KG1 (cell line): ENCODE data around the gene SHKBP1.
A peak's percentile ranks its signal among the peaks of the same experiment; 100 is the strongest.

Experiments
- DNase-seq: peaks from one replicate; lab custom pipeline; 2025; lab: John Stamatoyannopoulos, UW

SHKBP1 gene

DNA sequence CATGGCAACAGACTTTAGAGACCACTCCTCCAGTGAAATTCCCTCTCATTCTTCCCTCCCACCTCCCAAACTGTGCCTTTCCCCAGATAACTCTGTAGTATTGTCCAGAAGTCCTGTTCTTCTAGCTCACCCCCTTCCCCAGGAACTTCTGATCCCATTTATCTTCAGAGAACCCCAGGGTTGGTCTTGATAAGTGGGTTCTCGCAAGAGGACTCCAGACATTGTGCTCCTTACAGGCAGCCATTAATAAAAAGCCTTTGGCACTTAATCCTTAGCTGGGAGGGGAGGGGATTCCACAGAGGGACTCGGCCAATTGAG, 26.4 kb downstream of the SHKBP1 start:
- no peak for DNase-seq

DNA sequence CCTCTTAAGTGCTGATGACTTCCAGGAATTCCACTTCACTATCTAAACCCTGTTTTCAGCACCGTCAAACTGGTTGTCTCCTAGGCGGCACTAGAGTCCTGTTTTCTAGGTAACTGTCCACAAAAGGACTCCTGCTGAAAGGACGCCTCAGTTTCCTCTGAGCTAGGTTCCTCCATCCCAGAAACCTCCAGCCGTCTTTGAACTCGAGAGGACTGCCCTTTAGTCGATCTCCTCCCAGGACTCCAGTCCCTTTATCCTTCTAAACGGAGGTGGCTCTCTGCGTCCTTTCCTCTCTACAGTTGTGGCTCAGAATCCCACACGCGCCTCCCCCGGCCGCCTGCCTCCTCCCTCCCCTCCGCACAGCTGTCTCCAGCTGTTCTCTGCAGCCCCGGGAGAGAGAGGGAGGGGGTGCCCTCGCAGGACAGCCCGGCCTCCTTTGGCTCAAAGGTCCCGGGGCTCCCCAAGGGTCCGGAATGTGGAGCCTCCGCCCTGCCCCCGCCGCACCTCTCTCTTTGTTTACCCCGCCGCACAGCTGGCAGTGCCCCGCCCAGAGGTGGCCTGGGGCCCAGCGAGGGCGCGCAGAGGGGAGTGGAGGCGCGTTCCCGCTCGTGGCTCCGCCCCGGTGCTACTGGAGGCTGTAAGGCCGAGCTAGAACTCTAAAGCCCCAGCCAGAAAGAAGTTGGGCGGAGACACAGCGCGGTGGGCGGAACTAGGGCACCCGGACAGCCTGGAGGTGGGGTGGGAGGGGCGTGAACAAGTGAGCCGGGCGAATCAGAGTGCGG, 26.9 kb downstream of the SHKBP1 start:
- no peak for DNase-seq

DNA sequence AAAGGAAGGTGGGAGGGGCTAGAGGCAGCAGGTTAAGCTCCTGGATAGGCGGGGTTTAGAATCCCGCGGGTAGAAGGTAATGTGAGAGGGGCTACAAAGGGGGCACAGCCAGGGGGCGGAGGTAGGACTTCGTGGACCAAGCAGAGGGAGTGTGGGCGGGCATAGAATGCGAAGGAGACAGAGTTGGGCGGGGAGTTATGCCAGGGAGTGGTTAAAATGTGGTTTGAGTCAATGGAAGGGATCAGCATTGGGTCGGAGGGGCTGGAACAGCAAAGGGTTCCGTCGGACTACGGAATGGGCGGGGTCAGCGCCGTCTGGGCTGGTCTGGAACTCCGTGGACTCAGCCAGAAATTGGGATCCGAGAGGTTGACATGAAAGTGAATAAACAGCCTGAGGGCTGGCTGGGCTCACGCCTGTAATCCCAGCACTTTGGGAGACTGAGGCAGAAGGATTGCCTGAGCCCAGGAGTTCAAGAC, 27.5 kb downstream of the SHKBP1 start:
- DNase-seq: no peak

DNA sequence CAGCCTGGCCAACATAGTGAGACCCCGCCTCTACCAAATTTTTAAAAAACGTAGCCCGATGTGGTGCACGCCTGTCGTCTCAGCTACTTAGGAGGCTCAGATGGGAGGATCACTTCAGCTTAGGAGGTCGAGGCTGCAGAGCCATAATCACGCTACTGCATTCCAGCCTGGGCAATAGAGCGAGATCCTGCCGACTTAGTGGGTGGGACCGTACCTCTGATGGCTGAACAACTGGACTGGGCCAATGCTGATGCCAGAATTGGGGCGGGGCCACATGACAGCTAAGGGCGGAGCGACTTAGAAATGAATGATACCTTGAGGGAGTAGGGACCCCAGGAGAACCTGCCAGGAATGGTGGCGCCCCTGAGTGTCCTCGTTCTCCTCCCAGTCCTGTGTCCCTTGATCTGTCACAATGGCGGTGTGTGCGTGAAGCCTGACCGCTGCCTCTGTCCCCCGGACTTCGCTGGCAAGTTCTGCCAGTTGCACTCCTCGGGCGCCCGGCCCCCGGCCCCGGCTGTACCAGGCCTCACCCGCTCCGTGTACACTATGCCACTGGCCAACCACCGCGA, 28.1 kb downstream of the SHKBP1 start:
- no peak for DNase-seq

DNA sequence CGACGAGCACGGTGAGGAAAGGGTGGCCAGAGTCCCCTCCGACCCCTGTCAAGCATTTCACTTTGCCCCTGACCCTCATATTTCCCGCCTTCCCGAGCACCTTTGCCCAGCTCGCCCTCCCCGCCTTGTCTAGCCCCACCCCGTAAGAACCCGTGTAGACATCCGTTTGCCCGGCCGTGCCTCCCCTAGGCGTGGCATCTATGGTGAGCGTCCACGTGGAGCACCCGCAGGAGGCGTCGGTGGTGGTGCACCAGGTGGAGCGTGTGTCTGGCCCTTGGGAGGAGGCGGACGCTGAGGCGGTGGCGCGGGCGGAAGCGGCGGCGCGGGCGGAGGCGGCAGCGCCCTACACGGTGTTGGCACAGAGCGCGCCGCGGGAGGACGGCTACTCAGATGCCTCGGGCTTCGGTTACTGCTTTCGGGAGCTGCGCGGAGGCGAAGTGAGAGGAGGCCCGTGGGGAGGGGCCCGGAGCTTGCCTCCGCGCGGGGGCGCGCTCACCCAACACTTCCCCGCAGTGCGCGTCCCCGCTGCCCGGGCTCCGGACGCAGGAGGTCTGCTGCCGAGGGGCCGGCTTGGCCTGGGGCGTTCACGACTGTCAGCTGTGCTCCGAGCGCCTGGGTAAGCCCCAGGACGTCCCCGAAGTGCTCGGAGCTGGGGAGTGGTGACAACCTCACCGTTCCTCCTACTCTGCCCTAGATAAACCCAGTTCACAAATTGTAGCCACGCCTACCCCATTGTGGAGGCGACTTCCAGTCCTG, 28.7 kb downstream of the SHKBP1 start:
- no peak for DNase-seq

DNA sequence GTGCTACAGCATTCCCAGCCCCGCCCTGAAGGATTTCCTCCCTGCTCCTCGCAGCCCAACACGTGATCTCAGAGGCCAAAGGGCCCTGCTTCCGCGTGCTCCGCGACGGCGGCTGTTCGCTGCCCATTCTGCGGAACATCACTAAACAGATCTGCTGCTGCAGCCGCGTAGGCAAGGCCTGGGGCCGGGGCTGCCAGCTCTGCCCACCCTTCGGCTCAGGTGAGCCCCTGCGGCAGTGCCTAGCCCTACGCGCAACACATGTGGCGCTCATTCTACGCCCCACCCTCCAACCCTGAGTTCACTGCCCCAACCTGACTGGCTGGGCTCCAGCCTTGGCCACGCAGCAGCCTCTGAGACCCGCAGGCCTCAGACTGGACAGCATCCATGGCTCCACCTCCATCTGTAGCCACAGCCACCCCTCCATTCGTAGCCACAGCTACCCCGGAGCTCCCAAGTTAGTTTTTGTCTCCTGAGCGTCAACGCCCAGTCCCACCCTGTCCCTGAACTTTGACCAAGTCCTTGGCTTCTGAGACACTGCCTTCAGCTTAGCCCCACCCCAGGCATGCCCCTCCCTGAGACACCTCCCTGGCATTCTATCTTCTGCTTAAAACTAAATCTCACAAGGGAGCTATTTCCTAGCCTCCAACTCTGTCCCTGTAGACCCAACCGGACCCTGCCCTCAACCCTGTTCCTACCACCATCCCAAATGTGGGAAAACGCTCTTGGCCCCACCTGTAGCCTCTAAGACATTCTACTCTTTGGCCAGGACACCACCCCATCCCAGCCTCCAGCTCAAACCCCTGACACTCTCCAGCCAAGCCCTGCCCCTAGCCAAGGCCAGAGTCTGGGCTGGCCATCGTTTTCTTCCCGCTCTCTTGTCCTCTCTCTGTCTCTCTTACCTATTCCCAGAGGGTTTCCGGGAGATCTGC, 30.9 kb downstream of the SHKBP1 start:
- DNase-seq: no peak

DNA sequence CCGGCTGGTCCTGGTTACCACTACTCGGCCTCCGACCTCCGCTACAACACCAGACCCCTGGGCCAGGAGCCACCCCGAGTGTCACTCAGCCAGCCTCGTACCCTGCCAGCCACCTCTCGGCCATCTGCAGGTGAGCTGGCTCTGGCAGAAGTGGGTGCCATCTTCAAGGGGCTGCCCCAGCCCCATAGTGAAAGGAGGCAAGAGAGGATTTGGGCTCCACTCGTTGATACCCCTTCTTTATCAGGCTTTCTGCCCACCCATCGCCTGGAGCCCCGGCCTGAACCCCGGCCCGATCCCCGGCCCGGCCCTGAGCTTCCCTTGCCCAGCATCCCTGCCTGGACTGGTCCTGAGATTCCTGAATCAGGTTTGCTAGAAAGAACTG, 31.6 kb downstream of the SHKBP1 start:
- DNase-seq: no peak

DNA sequence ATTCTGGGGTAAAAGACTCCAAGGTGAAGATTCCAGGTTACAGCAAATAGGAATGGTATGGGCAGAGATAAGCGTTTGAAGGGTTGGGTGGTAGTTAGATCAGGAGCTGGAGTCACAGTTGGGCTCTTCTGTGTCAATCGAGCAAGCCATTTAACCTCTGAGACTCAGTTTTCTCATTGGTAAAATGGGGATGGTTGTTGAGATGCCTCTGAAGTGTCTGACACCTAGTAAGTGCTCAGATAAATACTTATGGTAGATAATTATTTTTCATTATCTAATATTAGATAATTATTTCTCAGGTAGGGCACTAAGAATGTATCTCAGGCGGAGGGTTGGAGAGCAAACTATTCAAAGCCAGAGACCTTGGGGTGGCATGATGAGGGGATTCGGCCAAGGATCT, 32.3 kb downstream of the SHKBP1 start:
- DNase-seq: no peak

DNA sequence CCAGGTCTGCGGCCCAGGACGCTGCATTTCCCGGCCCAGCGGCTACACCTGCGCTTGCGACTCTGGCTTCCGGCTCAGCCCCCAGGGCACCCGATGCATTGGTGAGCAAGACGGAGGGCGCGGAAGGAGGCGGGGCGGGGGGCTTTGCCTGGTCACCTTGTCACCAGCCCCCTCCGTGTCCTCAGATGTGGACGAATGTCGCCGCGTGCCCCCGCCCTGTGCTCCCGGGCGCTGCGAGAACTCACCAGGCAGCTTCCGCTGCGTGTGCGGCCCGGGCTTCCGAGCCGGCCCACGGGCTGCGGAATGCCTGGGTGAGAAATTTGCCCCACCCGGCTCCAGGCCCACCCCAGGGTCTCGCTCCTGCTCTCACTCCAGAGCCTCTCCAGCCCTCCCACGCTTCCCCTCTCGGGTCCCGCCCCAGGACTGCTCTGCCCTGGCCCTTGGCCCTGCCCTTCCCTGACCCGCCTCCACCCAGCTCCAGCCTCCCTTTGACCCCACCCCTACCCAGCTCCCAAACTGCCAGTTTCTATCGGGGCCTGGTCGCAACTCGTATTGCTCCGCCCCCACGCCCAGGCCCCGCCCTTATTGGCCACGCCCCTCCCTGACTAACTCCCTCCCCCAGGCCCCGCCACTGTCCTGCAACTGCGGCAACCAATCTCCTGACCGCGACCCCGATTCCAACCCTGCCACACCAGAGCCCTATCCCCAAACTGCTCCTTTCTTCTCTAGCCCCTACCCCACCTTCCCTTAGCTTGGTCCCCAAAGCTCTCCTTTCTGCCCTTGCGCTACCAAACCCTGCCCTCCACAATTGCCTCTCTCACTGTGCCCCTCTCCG, 33.1 kb downstream of the SHKBP1 start:
- no peak for DNase-seq

DNA sequence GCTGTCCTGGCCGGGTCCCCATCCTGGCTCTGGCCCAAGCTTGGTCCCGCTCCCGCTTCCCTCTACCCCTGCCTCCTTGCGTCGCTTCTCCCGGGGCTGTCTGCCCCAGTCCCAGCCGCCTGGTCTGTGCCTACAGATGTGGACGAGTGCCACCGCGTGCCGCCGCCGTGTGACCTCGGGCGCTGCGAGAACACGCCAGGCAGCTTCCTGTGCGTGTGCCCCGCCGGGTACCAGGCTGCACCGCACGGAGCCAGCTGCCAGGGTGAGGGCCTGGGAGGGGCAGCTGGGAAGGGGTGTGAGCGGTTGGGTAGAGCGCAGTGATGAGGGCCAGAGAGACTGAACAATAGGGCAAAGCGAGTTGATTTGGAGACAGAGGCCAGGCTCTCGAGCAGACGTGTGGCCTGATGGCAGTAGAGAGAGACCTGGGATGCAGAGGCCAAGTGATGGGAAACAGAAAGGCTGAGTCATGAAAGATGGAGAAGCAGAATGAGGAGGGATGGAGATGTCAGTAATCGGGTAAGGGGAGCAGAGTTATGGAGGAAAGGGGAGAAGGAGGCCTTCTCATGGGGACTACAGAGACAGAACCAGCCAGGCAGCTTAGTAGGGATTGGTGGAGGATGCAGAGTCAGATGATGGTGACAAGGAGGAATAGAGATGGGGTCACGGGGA, 33.9 kb downstream of the SHKBP1 start:
- DNase-seq: no peak

DNA sequence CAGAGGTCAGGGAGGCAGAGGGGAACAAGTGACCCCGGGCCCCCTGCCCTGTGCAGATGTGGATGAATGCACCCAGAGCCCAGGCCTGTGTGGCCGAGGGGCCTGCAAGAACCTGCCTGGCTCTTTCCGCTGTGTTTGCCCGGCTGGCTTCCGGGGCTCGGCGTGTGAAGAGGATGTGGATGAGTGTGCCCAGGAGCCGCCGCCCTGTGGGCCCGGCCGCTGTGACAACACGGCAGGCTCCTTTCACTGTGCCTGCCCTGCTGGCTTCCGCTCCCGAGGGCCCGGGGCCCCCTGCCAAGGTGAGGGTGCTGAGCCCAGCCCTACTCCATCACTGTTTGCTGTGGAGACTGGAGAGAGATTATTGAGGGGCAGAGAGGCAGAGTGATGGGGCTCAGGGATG, 34.4 kb downstream of the SHKBP1 start:
- DNase-seq: no peak

DNA sequence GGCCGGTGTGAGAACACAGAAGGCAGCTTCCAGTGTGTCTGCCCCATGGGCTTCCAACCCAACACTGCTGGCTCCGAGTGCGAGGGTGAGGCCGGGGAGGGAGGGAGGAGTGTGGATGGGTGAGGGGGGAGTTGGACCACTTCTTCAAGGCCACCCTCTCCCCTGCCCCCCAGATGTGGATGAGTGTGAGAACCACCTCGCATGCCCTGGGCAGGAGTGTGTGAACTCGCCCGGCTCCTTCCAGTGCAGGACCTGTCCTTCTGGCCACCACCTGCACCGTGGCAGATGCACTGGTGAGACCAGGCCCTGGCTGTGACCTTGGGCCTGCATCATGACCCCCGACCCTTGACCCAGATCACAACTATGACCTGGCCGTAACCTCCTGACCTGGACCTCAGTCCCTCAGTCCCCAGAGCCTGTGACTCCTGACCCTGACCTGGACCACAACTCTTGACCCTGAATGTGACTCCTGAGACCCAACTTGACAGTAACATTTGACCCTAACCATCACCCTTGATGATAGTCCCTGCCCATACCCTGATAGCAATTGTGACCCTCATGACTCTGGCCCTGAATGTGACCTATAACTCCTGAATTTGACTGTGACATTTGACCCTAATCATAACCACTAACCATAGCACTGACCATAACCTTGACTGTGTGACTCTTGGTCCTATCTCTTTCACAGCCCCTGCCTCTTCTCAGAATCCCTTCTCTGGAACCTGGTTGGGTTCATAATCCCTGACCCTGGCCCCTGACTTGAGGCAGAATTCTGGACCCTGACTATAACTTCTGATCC, 35.4 kb downstream of the SHKBP1 start:
- DNase-seq: no peak

DNA sequence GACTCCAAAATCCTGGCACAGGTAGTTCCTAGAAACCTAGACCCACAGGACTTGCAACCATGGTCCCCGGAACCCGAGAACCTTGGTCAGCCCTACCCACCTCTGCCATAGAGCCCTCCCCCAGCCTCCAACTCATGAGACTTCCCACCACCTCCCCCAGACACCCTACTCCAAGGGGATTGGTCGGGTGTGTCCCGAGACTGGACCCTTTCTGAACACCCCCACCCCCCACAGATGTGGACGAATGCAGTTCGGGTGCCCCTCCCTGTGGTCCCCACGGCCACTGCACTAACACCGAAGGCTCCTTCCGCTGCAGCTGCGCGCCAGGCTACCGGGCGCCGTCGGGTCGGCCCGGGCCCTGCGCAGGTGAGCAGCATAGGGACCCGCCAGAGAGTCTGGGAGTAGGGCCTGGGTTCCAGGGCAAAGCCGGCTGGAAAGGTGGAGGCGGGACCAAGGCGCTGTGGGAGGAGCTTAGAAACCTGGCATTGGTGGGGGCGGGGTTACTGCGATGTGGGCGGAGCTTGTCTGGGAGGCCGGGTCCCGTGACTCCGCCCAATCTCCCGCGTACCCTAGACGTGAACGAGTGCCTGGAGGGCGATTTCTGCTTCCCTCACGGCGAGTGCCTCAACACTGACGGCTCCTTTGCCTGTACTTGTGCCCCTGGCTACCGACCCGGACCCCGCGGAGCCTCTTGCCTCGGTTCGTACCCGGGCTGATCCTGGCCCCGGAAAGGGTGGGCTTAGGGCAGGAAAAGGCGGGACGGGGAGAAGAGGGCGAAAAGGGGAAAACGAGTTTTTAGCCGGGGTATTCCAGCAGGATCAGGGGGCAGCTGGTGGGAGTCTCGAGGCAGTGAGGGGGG, 36.4 kb downstream of the SHKBP1 start:
- no peak for DNase-seq

DNA sequence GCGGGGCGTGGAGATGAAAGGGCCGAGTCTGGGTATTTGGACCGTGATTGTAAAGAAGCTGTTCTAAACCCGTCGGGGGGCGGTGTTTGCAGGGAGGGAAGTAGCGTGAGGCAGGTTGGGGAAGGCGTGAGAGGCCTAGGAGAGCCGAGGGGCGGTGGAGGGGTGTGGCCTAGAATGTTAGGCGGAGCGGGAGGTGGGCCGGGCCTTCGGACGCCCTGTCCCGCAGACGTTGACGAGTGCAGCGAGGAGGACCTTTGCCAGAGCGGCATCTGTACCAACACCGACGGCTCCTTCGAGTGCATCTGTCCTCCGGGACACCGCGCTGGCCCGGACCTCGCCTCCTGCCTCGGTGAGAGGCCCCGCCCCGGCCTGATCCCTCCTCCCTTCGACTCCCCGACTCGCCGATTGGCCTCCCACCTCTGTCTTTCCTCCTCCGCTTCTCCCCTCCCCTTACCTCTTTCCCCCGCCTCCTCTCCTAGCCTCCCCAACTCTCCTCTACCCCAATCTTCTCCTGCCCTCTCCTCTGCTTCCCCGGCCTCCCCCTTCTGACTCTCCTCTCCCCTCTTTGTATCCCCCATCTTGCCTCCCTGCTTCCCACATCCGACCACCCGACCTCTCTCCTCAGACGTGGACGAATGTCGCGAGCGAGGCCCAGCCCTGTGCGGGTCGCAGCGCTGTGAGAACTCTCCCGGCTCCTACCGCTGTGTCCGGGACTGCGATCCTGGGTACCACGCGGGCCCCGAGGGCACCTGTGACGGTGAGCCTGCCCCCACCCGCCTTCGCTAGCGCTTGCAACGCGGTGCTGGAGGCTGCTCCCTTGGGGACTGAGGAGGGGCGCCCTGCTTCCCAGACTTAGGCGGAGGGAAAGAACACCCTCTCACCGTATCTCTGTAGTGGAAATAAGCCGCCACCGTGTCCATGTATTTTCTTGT, 37.3 kb downstream of the SHKBP1 start:
- peak; percentile 9 for DNase-seq

DNA sequence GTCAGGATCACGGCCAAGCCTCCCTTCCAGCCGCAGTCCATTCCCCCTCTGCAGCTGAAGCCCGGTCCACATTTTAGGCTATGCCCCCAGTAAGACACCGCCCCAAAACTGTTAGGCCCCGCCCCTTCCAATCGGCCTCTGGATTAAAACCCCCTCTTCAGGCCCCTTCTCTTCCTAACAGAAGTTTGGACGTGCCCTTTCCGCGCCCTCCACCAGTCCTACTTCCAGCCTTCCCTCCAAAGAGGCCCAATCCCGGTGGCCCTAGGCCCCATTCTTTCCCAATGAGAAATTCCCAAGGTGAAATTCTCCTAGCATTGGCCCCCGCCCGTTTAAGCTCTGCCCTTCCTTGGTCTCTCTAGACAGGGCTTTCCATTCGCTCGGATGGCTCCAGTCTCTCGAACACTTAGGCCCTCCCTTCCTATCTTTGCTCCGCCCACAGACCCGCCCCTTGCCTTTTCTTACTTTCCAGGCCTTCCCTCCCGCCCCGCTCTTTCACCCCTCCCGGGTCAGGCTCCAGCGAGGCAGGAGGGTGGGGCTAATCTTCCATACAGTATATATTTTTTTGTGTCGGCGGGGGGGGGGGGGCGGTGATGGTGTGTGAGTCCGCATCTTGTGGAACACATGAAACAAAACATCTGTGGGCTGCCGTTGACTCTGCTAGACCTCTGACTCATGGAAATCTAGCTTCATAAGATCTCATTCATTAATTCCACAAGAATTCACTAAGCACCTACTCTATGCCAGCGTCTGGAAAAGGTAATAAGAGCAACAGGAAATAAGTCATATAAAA, 38.1 kb downstream of the SHKBP1 start:
- DNase-seq: no peak

DNA sequence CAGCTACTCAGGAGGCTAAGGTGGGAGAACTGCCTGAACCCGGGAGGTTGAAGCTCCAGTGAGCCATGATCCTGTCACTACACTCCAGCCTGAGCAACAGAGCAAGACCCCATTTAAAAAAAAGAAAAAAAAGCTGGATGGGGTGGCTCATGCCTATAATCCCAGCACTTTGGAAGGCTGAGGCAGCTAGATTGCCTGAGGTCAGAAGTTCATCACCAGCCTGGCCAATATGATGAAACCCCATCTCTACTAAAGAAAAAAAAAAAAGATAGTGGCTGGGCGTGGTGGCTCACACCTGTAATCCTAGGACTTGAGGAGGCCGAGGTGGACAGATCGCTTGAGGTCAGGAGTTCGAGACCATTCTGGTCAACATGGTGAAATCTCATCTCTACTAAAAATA, 39.5 kb downstream of the SHKBP1 start:
- DNase-seq: no peak

DNA sequence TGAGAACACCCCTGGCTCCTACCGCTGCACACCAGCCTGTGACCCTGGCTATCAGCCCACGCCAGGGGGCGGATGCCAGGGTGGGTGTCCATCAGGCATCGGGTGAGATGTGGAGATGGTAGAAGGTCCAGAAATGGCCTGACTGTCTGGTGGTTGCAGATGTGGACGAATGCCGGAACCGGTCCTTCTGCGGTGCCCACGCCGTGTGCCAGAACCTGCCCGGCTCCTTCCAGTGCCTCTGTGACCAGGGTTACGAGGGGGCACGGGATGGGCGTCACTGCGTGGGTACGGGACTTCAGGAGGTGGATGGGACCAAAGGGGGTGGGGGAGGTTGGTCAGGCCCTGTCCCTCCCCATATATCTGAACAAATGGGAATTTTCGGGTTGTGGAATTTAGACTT, 40.3 kb downstream of the SHKBP1 start:
- no peak for DNase-seq
